Activated CD4-positive, alpha-beta memory T cell treated with anti-CD3 and anti-CD28 coated beads for 36 hours (primary cell): ENCODE results near the gene CCND2. TPM values are rescaled to one million over a fixed set of nuclear protein-coding genes. Genes with fewer than 3 reads are reported as not detected.
A peak's percentile ranks its signal among the peaks of the same experiment; 100 is the strongest.

Experiments used
- CTCF ChIA-PET: fragments of 350-600 bp; sonication (Branson Sonifier 250); formaldehyde crosslinking; loops from one replicate; lab custom pipeline; 2021; ENCODE audit warnings: antibody characterized with exemption, inconsistent platforms; lab: Charles Lee
- POLR2A ChIA-PET: fragments of 350-600 bp; sonication (Branson Sonifier 250); formaldehyde crosslinking; loops from one replicate; lab custom pipeline; 2021; ENCODE audit warnings: antibody characterized with exemption; lab: Charles Lee
- DNase-seq: peaks from one replicate; pipeline ENCODE4 v3.0.0-alpha.2; 2020
- H3K27ac Mint-ChIP-seq: one replicate; pipeline ENCODE4 v1.8.0; 2021; ENCODE audit warnings: mixed read lengths
- H3K27me3 Mint-ChIP-seq: one replicate; pipeline ENCODE4 v1.8.0; 2021; ENCODE audit warnings: mixed read lengths
- H3K36me3 Mint-ChIP-seq: one replicate; pipeline ENCODE4 v1.8.0; 2021; ENCODE audit warnings: mixed read lengths
- H3K4me1 Mint-ChIP-seq: one replicate; pipeline ENCODE4 v1.8.0; 2021; ENCODE audit warnings: low read depth, mixed read lengths
- H3K4me3 Mint-ChIP-seq: one replicate; pipeline ENCODE4 v1.8.0; 2021; ENCODE audit warnings: mild to moderate bottlenecking, mixed read lengths
- H3K9me3 Mint-ChIP-seq: one replicate; pipeline ENCODE4 v1.8.0; 2021; ENCODE audit warnings: mixed read lengths
- intact Hi-C: fragments of 100-400 bp; cut with micrococcal nuclease; formaldehyde crosslinking; loops from one replicate; pipeline ENCODE4 v1.15.1; 2023
- total RNA-seq, 2 experiments: library from RNA; stranded (reverse); gene quantifications; one replicate each; pipeline ENCODE4 v1.2.3, GENCODE V29; 2021

Gene CCND2
- total RNA-seq, 2 experiments from 2014 or later: 255 to 261 TPM

DNA sequence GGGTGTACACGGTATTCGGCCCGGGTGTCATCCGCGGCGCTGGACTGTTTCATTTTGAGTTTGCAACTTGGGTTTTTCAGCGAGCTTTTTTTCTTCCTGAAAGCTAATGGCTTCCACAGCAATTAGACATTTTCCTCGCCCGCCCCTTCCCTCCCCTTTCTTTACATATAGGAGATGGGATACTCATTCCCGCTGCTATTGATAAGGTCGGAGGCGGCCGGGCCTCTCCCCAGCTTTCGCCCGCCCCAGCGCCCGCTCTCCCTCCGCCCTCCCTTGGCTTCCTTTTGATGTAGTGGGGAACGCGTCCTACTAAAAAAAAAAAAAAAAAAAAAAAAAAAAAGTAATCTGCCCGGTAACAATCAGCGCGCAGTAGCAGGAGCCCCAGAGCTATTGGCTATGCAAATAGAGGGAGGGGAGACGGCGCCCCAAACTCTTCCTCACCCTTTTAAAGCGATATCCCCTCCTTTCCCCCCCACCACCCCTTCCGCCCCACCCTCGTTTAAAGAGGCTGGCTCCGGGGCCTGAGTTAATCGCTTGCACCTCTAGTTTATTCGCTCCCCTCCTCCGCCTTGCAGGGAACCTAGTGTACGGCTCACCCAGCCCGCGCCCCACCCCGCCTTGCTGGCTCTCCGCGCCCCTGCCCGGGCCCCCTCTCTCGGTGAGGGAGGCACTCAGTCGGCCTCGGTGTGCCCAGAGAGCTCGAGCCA is 1.7 kb upstream of the CCND2 start:
- POLR2A ChIA-PET: interaction anchor here (0.6 to 12.3 kb wide), 23 partner anchors 10 to 338 kb away, joined by 3 to 205 read pairs (median 4); no protein-coding TSS in a partner anchor
- Mint-ChIP-seq H3K9me3 (no peaks in the 10 kb centered on the region), H3K27me3 (no peaks in the 10 kb centered on the region), H3K36me3 (peaks cover 28% of the 10 kb centered on the region), H3K27ac (peak overlapping the region; percentile 99), H3K4me1 (peaks cover 26% of the 10 kb centered on the region), H3K4me3 (peak overlapping the region; percentile 97)
- intact Hi-C loops: loop anchor here (1.0 to 5.0 kb wide), 3 partner anchors 153 to 399 kb away; partner anchors contain the start of gene PARP11
- peak; percentile 93 for DNase-seq
- CTCF ChIA-PET: interaction anchor here (1.0 to 1.8 kb wide), 10 partner anchors 21 to 165 kb away, joined by 3 to 14 read pairs (median 4); no protein-coding TSS in a partner anchor

DNA sequence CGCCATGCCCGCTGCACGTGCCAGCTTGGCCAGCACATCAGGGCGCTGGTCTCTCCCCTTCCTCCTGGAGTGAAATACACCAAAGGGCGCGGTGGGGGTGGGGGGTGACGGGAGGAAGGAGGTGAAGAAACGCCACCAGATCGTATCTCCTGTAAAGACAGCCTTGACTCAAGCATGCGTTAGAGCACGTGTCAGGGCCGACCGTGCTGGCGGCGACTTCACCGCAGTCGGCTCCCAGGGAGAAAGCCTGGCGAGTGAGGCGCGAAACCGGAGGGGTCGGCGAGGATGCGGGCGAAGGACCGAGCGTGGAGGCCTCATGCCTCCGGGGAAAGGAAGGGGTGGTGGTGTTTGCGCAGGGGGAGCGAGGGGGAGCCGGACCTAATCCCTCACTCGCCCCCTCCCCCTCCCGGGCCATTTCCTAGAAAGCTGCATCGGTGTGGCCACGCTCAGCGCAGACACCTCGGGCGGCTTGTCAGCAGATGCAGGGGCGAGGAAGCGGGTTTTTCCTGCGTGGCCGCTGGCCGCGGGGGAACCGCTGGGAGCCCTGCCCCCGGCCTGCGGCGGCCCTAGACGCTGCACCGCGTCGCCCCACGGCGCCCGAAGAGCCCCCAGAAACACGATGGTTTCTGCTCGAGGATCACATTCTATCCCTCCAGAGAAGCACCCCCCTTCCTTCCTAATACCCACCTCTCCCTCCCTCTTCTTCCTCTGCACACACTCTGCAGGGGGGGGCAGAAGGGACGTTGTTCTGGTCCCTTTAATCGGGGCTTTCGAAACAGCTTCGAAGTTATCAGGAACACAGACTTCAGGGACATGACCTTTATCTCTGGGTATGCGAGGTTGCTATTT is 914 bp upstream of the CCND2 start:
- ChIA-PET POLR2A (interaction anchor here (0.6 to 12.3 kb wide), 21 partner anchors 10 to 338 kb away, joined by 3 to 205 read pairs (median 3); no protein-coding TSS in a partner anchor), CTCF (interaction anchor here (1.0 to 1.7 kb wide), 9 partner anchors 22 to 165 kb away, joined by 3 to 14 read pairs (median 4); no protein-coding TSS in a partner anchor)
- H3K4me1 Mint-ChIP-seq: peaks cover 30% of the 10 kb centered on the region
- intact Hi-C loops: loop anchor here (1.0 to 5.0 kb wide), 6 partner anchors 94 to 399 kb away; partner anchors contain the start of gene PARP11
- H3K36me3 Mint-ChIP-seq: peaks cover 34% of the 10 kb centered on the region
- H3K27me3 Mint-ChIP-seq: no peaks in the 10 kb centered on the region
- no peaks in the 10 kb centered on the region for H3K9me3 Mint-ChIP-seq
- DNase-seq: peak; percentile 85
- H3K4me3 Mint-ChIP-seq: peak overlapping the region; percentile 97
- peak overlapping the region; percentile 99 for H3K27ac Mint-ChIP-seq

DNA sequence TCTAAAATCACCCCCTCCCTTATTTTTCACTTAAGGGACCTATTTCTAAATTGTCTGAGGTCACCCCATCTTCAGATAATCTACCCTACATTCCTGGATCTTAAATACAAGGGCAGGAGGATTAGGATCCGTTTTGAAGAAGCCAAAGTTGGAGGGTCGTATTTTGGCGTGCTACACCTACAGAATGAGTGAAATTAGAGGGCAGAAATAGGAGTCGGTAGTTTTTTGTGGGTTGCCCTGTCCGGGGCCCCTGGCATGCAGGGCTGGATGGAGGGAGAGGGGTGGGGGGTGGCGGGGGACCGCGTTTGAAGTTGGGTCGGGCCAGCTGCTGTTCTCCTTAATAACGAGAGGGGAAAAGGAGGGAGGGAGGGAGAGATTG is 300 bp upstream of the CCND2 start:
- Mint-ChIP-seq H3K4me3 (peak overlapping the region; percentile 97), H3K36me3 (peaks cover 41% of the 10 kb centered on the region), H3K4me1 (peaks cover 31% of the 10 kb centered on the region), H3K27me3 (no peaks in the 10 kb centered on the region), H3K9me3 (no peaks in the 10 kb centered on the region), H3K27ac (peak overlapping the region; percentile 99)
- no peak for DNase-seq
- intact Hi-C loops: loop anchor here (1.0 to 5.0 kb wide), 4 partner anchors 95 to 211 kb away; no protein-coding TSS in a partner anchor
- CTCF ChIA-PET: interaction anchor here (0.7 to 1.7 kb wide), 6 partner anchors 23 to 166 kb away, joined by 4 to 10 read pairs (median 4); no protein-coding TSS in a partner anchor
- POLR2A ChIA-PET: interaction anchor here (0.6 to 12.3 kb wide), 13 partner anchors 14 to 286 kb away, joined by 3 to 205 read pairs (median 3); no protein-coding TSS in a partner anchor

DNA sequence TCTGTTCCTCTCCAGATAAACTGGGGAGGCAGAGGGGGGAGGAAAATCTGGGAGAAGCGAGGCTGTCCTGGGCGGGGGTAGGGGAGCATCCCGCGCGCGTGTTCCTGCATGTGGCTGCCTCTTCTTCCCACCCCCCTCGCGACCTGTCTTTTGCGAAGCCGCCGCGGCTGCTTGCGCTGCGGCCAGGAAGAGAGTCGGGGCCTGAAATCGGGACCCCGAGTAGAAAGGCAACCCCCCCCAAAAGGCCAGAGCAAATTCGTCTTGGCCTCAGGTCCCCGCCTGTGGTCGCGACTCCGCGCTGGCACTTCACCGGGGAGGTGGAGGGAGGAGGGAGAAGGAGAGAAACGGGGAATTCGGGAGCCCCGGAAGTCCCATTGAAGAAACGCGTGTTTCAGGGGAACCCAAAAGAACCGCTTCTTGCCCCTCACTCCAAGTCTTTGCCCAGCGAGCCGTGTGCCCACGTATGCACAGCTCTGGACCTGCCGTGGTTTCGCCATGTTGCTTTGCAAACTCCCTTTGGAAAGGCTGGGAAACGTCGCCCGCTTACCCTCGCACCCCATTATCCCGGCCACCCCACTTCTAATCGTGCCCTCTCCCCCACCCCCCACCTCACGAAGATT is 944 bp downstream of the CCND2 start:
- POLR2A ChIA-PET: interaction anchor here (0.7 to 12.3 kb wide), 3 partner anchors 96 to 158 kb away, joined by 3 to 205 read pairs (median 4); no protein-coding TSS in a partner anchor
- Mint-ChIP-seq H3K27ac (peak overlapping the region; percentile 99), H3K27me3 (no peaks in the 10 kb centered on the region), H3K4me3 (peak overlapping the region; percentile 97), H3K36me3 (peaks cover 50% of the 10 kb centered on the region), H3K9me3 (no peaks in the 10 kb centered on the region), H3K4me1 (peaks cover 37% of the 10 kb centered on the region)
- peak; percentile 44 for DNase-seq
- intact Hi-C loops: loop anchor here (5.0 kb wide), 1 partner anchor 212 kb away; no protein-coding TSS in a partner anchor
- CTCF ChIA-PET: interaction anchor here (2.9 to 5.8 kb wide), 5 partner anchors 12 to 390 kb away, joined by 21 to 153 read pairs (median 92); no protein-coding TSS in a partner anchor

DNA sequence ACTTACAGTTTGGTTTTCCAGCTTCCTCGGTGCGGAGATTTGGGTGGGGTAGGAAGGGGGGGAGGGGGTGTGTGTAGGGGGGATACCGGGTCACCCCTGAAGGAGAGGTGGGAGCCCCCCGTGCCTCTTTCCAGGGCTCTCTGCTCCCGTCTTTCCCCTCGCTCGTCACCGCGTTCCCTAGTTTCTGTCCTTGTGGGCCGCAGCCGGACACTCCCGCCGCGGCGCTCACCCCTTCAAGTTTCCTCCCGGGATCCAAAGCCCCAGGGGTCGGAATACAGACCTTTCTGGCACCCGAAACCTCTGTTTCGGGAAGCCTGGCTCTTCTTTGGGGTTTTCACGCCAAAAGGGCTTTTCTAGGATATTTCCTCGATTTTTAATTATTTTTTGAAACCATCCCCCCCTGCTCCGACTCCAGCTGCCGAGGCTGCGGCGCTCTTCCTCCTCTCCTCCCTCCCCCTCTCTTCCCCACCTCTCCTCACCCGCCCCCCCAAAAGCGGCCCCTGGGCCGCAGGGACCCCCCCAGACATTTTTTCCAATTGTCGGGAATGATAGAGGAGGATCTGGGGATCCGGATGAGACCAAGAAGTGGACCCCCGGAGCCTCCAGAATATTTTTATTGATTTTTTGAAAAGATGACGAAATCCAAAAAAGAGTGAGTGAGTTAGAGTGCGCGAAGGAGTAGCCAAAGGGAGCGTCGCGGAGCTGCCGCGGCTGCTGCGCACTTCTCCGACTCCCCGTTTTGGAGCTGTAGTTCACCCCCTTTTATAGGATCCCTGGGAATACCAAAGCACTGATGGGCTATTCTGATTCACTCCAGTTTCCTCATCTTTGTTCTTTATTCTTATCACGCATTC is 1.7 kb downstream of the CCND2 start:
- Mint-ChIP-seq H3K27ac (peak overlapping the region; percentile 99), H3K27me3 (no peaks in the 10 kb centered on the region), H3K4me1 (peaks cover 43% of the 10 kb centered on the region), H3K36me3 (peaks cover 56% of the 10 kb centered on the region), H3K9me3 (no peaks in the 10 kb centered on the region), H3K4me3 (peak overlapping the region; percentile 97)
- ChIA-PET CTCF (interaction anchor here (1.7 to 5.8 kb wide), 21 partner anchors 7 to 391 kb away, joined by 6 to 153 read pairs (median 21); no protein-coding TSS in a partner anchor), POLR2A (interaction anchor here (0.9 to 12.3 kb wide), 9 partner anchors 18 to 275 kb away, joined by 3 to 205 read pairs (median 5); no protein-coding TSS in a partner anchor)
- no peak for DNase-seq
- intact Hi-C loops: no loop called here

DNA sequence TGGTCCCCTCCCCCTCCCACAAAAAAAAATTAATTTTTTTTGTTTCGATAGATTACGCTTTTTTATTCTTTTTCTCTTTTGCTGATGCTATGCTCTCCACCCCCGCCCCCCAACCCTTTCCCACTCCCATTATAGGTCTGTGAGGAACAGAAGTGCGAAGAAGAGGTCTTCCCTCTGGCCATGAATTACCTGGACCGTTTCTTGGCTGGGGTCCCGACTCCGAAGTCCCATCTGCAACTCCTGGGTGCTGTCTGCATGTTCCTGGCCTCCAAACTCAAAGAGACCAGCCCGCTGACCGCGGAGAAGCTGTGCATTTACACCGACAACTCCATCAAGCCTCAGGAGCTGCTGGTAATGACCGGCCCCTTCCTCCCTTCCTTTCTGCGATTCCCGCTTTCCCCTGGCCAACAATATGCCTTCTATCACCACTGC is 2.3 kb downstream of the CCND2 start:
- intact Hi-C loops: loop anchor here (1.0 kb wide), 1 partner anchor 169 kb away; no protein-coding TSS in a partner anchor
- Mint-ChIP-seq H3K4me3 (peak overlapping the region; percentile 97), H3K27ac (peak overlapping the region; percentile 99), H3K4me1 (peaks cover 50% of the 10 kb centered on the region), H3K27me3 (no peaks in the 10 kb centered on the region), H3K36me3 (peaks cover 61% of the 10 kb centered on the region), H3K9me3 (no peaks in the 10 kb centered on the region)
- ChIA-PET CTCF (interaction anchor here (0.8 to 5.8 kb wide), 34 partner anchors 8 to 402 kb away, joined by 3 to 153 read pairs (median 11); partner anchors contain the start of gene PARP11), POLR2A (interaction anchor here (0.9 to 12.3 kb wide), 12 partner anchors 12 to 307 kb away, joined by 3 to 205 read pairs (median 5); no protein-coding TSS in a partner anchor)
- DNase-seq: no peak

DNA sequence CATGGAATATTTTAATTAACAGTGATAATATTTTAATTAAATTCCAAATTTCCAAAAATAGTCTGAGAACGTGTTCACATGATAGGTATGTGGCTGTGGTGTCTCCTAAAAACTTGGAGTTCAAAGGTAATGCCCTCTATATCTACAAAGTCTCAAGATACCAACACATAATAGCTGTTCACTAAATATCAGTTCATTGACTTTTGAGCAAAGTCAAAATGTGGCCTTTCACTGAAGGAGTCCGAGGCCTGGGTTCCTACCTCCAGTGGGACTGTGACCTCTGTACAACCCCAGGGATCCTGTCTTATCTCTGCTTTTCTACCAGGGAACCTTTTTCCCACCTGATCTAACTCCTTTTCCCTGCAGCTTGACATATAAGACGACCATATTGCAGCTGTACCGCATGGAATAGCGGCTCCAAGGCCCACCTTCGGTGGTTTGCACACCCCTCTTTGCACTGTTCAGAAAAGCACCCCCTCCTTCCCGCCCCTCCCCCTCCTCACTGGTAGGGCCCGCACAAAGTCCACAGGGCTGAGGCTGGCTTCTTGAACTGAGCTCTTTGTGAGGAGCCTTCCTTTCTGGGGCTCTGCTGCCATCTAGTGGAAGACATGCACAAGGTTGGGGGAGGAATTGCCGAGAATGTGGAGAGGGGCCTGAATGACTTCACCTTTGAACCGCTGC is 3.1 kb downstream of the CCND2 start:
- POLR2A ChIA-PET: interaction anchor here (0.6 to 12.3 kb wide), 20 partner anchors 8 to 391 kb away, joined by 3 to 205 read pairs (median 5); no protein-coding TSS in a partner anchor

DNA sequence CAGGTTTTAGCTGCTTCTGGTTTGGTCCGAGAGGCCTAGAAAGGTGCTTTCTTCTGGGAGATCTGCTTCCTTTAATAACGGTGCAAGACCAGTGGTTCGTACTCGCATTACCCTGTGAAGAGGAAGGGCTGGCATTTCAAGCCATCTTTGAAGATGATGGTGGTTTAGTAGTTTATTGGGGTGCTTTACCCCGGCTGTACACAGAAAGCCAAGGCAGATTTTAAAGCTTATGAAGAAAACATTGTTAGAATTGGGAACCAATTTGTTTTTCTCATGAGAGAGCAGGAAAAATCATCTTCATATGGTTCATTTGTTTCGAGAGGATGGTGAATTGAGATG is 3.6 kb downstream of the CCND2 start:
- no peak for DNase-seq
- Mint-ChIP-seq H3K4me3 (peak overlapping the region; percentile 97), H3K4me1 (peaks cover 60% of the 10 kb centered on the region), H3K36me3 (peaks cover 74% of the 10 kb centered on the region), H3K9me3 (no peaks in the 10 kb centered on the region), H3K27me3 (no peaks in the 10 kb centered on the region), H3K27ac (peak overlapping the region; percentile 99)
- intact Hi-C loops: loop anchor here (1.0 kb wide), 3 partner anchors 26 to 392 kb away; no protein-coding TSS in a partner anchor
- CTCF ChIA-PET: interaction anchor here (0.7 to 5.8 kb wide), 65 partner anchors 9 to 977 kb away, joined by 3 to 153 read pairs (median 6); partner anchors contain the start of gene PARP11
- POLR2A ChIA-PET: interaction anchor here (1.0 to 12.3 kb wide), 17 partner anchors 8 to 391 kb away, joined by 3 to 205 read pairs (median 7); no protein-coding TSS in a partner anchor

More for the DNA sequence above, 3.1 kb downstream of the CCND2 start:
- peaks cover 69% of the 10 kb centered on the region for H3K36me3 Mint-ChIP-seq
- H3K27ac Mint-ChIP-seq: peak overlapping the region; percentile 99
- CTCF ChIA-PET: interaction anchor here (0.6 to 5.8 kb wide), 69 partner anchors 9 to 976 kb away, joined by 3 to 153 read pairs (median 5); partner anchors contain the start of gene PARP11
- peak; percentile 92 for DNase-seq
- H3K4me3 Mint-ChIP-seq: peak overlapping the region; percentile 97
- no peaks in the 10 kb centered on the region for H3K9me3 Mint-ChIP-seq
- intact Hi-C loops: loop anchor here (1.0 kb wide), 4 partner anchors 25 to 391 kb away; no protein-coding TSS in a partner anchor
- peaks cover 58% of the 10 kb centered on the region for H3K4me1 Mint-ChIP-seq
- no peaks in the 10 kb centered on the region for H3K27me3 Mint-ChIP-seq

DNA sequence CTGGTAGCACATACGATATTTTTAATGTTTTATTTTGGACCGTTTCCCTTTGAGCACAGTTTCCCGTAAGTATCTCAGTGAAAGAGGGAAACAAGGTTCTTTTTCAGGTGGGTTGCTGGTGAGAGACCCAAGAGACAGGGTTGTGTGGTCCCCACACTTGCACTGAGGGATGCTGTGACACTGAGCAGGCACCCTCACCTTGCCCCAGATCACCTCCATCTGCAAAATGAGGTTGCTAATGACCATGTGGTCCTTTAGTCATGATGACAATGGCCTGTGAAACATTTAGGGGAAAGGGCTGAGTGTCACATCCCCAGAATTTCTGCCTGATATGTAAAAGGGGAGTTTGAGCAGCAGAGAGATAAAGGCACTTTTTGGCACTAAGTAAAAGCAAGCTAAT is 4.3 kb downstream of the CCND2 start:
- Mint-ChIP-seq H3K27me3 (no peaks in the 10 kb centered on the region), H3K27ac (peak overlapping the region; percentile 99), H3K4me1 (peaks cover 65% of the 10 kb centered on the region), H3K9me3 (no peaks in the 10 kb centered on the region), H3K36me3 (peaks cover 81% of the 10 kb centered on the region), H3K4me3 (peak overlapping the region; percentile 97)
- ChIA-PET CTCF (interaction anchor here (0.8 to 5.8 kb wide), 44 partner anchors 8 to 412 kb away, joined by 3 to 153 read pairs (median 6); no protein-coding TSS in a partner anchor), POLR2A (interaction anchor here (1.0 to 12.3 kb wide), 12 partner anchors 9 to 289 kb away, joined by 3 to 205 read pairs (median 8); no protein-coding TSS in a partner anchor)
- no peak for DNase-seq
- intact Hi-C loops: loop anchor here (1.0 kb wide), 3 partner anchors 27 to 393 kb away; no protein-coding TSS in a partner anchor
